Panc1 (cell line): ENCODE data around the gene PAK4. TPM values are rescaled to one million over a fixed set of nuclear protein-coding genes. Genes with fewer than 3 reads are reported as not detected.

Experiments used
- ATAC-seq: fragments of 200-7000 bp; cut with Tn5 transposase; 2 replicates; pipeline ENCODE4 v1.9.1; 2020; ENCODE audit warnings: mild to moderate bottlenecking, moderate library complexity
- BruUV-seq: library from RNA; stranded (reverse); fragments of 400-500 nt; replicated peaks from 2 replicates; lab custom pipeline; 2021; lab: Mats Ljungman, UMichigan
- CTCF ChIA-PET: fragments of 300-600 bp; sonication (Branson Sonifier 250); formaldehyde crosslinking; loops from one replicate; lab custom pipeline; 2022; ENCODE audit warnings: antibody characterized with exemption; lab: Charles Lee
- POLR2A ChIA-PET: fragments of 300-600 bp; sonication (Branson Sonifier 250); formaldehyde crosslinking; loops from one replicate; lab custom pipeline; 2022; ENCODE audit warnings: antibody characterized with exemption; lab: Charles Lee
- DNase-seq: peaks from one replicate; pipeline ENCODE4 v3.0.0-alpha.2; 2010; ENCODE audit warnings: low read depth, low spot score
- H3K27ac ChIP-seq: 2 replicates; pipeline ENCODE4 v1.5.1; 2011; ENCODE audit warnings: mild to moderate bottlenecking, low read length, inconsistent platforms
- H3K27me3 ChIP-seq: fragments of 200-500 bp; sonication (Bioruptor generic); 2 replicates; pipeline ENCODE4 v1.6.0; 2014; ENCODE audit warnings: low read length, inconsistent platforms; ENCODE audit not compliant: control insufficient read depth, insufficient read depth
- H3K36me3 ChIP-seq: fragments of 200-500 bp; sonication (Bioruptor generic); 2 replicates; pipeline ENCODE4 v1.5.1; 2014; ENCODE audit warnings: inconsistent platforms, mild to moderate bottlenecking, low read length, moderate library complexity; ENCODE audit not compliant: control insufficient read depth, insufficient read depth
- H3K4me1 ChIP-seq: 2 replicates; pipeline ENCODE4 v1.5.1; 2011; ENCODE audit warnings: inconsistent platforms, mild to moderate bottlenecking, low read length, moderate library complexity; ENCODE audit not compliant: control insufficient read depth, insufficient read depth
- H3K4me3 ChIP-seq, 2 experiments: 2 replicates each; pipeline ENCODE4 v1.5.1; 2011 to 2012; ENCODE audit warnings: low read depth in 2 of 2, low read length in 2 of 2, mild to moderate bottlenecking in 2 of 2, inconsistent platforms in 1 of 2, moderate library complexity in 1 of 2
- H3K9me3 ChIP-seq: fragments of 200-500 bp; sonication (Bioruptor generic); 2 replicates; pipeline ENCODE4 v1.5.1; 2014; ENCODE audit warnings: low read depth, mild to moderate bottlenecking, inconsistent platforms, low read length, moderate library complexity; ENCODE audit not compliant: control insufficient read depth, insufficient read depth
- CTCF ChIP-seq: fragments of 450-650 bp; IDR thresholded peaks from 2 replicates; pipeline ENCODE4 v1.5.1; 2017; ENCODE audit warnings: mild to moderate bottlenecking
- REST ChIP-seq, 2 experiments: IDR thresholded peaks; 2 replicates each; pipeline ENCODE4 v1.6.1; 2011 to 2012; ENCODE audit warnings: low read depth in 2 of 2, control low read depth in 1 of 2, low read length in 1 of 2, mild to moderate bottlenecking in 1 of 2, moderate library complexity in 1 of 2; ENCODE audit not compliant: insufficient read depth in 1 of 2
- SIN3A ChIP-seq: IDR thresholded peaks from 2 replicates; pipeline ENCODE4 v1.6.1; 2012; ENCODE audit warnings: low read depth, mild to moderate bottlenecking, low read length, moderate library complexity, borderline replicate concordance; ENCODE audit not compliant: insufficient read depth
- in situ Hi-C: cut with HindIII; loops from 2 replicates; pipeline ENCODE4 v1.10.0; 2016; ENCODE audit warnings: low sequenced_read_pairs, low pct_unique_long_range_greater_than_20kb
- intact Hi-C: fragments of 100-400 bp; cut with micrococcal nuclease; formaldehyde crosslinking; loops from one replicate; pipeline ENCODE4 v1.10.0; 2022; ENCODE audit not compliant: unreplicated experiment
- total RNA-seq: library from RNA; stranded (reverse); gene quantifications from one replicate; pipeline ENCODE4 v1.2.1, GENCODE V29; 2021; ENCODE audit not compliant: unreplicated experiment

Gene PAK4
- total RNA-seq, 1 experiment from 2014 or later: 311 TPM

DNA sequence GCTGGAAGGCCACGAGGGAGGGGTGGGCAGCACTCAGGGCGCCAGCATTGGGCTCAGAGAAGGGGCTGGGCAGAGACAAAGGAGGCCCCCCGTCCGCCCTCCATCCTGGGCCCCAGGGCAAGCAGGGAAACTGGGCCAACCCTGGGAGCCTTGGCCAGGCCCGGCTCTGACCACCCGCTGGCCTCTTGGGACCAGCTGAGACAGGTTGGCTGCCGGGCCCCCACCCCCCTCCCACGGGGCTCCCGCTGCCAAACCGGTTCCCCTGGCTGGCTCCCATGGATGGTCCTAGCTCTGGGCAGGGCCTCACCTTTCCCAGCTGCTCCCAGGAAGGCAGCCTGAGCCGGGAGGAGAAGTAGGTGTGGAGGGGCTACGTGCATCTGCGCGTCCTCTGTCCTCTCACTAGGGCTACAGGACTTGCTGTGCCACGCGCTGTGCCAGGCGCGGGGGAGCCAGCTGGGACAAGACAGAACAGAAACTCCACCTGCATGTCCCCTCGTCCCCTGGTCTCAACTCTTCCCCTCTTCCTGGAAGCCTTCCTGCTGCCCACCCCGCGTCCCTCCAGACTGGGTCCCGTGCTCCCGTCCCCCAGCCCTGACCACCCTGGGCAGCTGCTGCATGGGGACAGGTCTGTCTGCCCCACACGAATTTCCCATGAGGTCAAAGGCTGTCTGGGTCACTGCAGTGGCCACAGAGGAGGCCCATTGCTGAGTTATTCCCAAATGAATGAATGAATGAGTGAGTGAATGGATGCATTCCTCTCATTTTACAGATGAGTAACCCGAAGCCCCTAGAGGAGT is 42.1 kb downstream of the PAK4 start:
- in situ Hi-C loops: no loop called here
- no peak for ATAC-seq
- no peak for DNase-seq
- H3K4me1 ChIP-seq: peaks cover 34% of the 10 kb centered on the region
- H3K9me3 ChIP-seq: no peaks in the 10 kb centered on the region
- peaks cover 6% of the 10 kb centered on the region; the same call in 1 of the 2 replicates for H3K36me3 ChIP-seq
- H3K4me3 ChIP-seq: no peak overlapping the region
- ChIA-PET CTCF (interaction anchor here (1.2 kb wide), 1 partner anchor 32 kb away, joined by 15 read pairs; no protein-coding TSS in a partner anchor), POLR2A (interaction anchor here (0.6 kb wide), 1 partner anchor 8 kb away, joined by 3 read pairs; no protein-coding TSS in a partner anchor)
- intact Hi-C loops: no loop called here
- no peak overlapping the region for H3K27ac ChIP-seq
- no peak for TF ChIP-seq CTCF
- TF ChIP-seq SIN3A: no peak
- TF ChIP-seq REST (IDR thresholded peaks at IDR 0.05; ENCODE audit: insufficient read depth in 1 of 2, low read depth in 2 of 2, low read length in 1 of 2): 0 out of 4 replicates have a peak, but pooled peaks of 1 of the 2 experiments have one; percentile 33
- no TSS peak for BruUV-seq
- H3K27me3 ChIP-seq: no peaks in the 10 kb centered on the region

GRCh38 chr19:39168258-39169142 is 42.9 kb downstream of the PAK4 start:
- intact Hi-C loops (no loop called here), in situ Hi-C loops (no loop called here)
- ATAC-seq (no peak; the same call in 1 of the 2 replicates), DNase-seq (no peak)
- BruUV-seq: no TSS peak
- Histone ChIP-seq H3K4me3 (no peak overlapping the region), H3K36me3 (peaks cover 7% of the 10 kb centered on the region; the same call in 1 of the 2 replicates), H3K9me3 (no peaks in the 10 kb centered on the region), H3K27ac (no peak overlapping the region), H3K27me3 (no peaks in the 10 kb centered on the region), H3K4me1 (peaks cover 34% of the 10 kb centered on the region)
- ChIA-PET CTCF (no interaction called here), POLR2A (no interaction called here)
- no peak for TF ChIP-seq REST (IDR thresholded peaks at IDR 0.05; ENCODE audit: insufficient read depth in 1 of 2, low read depth in 2 of 2, low read length in 1 of 2)
